DOHH2 (cell line): Measurements from ENCODE around the gene MFGE8.

Source experiments
- H3F3A ChIP-seq: fragments of 200-600 bp; sonication (generic), shearing (Covaris generic); 2 replicates; pipeline ENCODE4 v1.6.0; 2016; ENCODE audit warnings: antibody characterized with exemption, mild to moderate bottlenecking; ENCODE audit not compliant: control insufficient read depth, insufficient read depth
- H3K27ac ChIP-seq: fragments of 200-600 bp; sonication (generic); 2 replicates; pipeline ENCODE4 v1.5.1; 2014; ENCODE audit warnings: low read depth, mild to moderate bottlenecking, low read length, moderate library complexity
- H3K27me3 ChIP-seq: fragments of 200-600 bp; sonication (generic); 2 replicates; pipeline ENCODE4 v1.6.1; 2014; ENCODE audit warnings: mild to moderate bottlenecking, low read length, mixed read lengths; ENCODE audit not compliant: control insufficient read depth
- H3K36me3 ChIP-seq: fragments of 200-600 bp; sonication (generic); 2 replicates; pipeline ENCODE4 v1.6.1; 2014; ENCODE audit warnings: mild to moderate bottlenecking, low read length, moderate library complexity, mixed read lengths; ENCODE audit not compliant: control insufficient read depth
- H3K4me1 ChIP-seq: fragments of 200-600 bp; sonication (generic); 2 replicates; pipeline ENCODE4 v1.6.1; 2014; ENCODE audit warnings: mild to moderate bottlenecking, low read length, mixed read lengths; ENCODE audit not compliant: control insufficient read depth
- H3K4me2 ChIP-seq: fragments of 200-600 bp; sonication (generic); 2 replicates; pipeline ENCODE4 v1.6.0; 2014; ENCODE audit warnings: mild to moderate bottlenecking, low read length, moderate library complexity
- H3K4me3 ChIP-seq: fragments of 200-600 bp; sonication (generic); 2 replicates; pipeline ENCODE4 v1.5.1; 2014; ENCODE audit warnings: mild to moderate bottlenecking, low read length, mixed read lengths
- H3K79me2 ChIP-seq: fragments of 200-600 bp; sonication (generic); 2 replicates; pipeline ENCODE4 v1.6.1; 2014; ENCODE audit warnings: mild to moderate bottlenecking, low read length, mixed read lengths; ENCODE audit not compliant: control insufficient read depth
- H3K9me2 ChIP-seq: fragments of 200-600 bp; sonication (generic); replicated peaks from 2 replicates; pipeline ENCODE4 v1.6.1; 2014; ENCODE audit warnings: mild to moderate bottlenecking, low read length, mixed read lengths; ENCODE audit not compliant: control insufficient read depth
- H3K9me3 ChIP-seq: fragments of 200-600 bp; sonication (generic); 2 replicates; pipeline ENCODE4 v1.6.1; 2014; ENCODE audit warnings: antibody characterized with exemption, low read length, mixed read lengths; ENCODE audit not compliant: control insufficient read depth, insufficient read depth
- H4K20me1 ChIP-seq: fragments of 200-600 bp; sonication (generic); 2 replicates; pipeline ENCODE4 v1.6.0; 2014; ENCODE audit warnings: low read depth, mild to moderate bottlenecking, antibody characterized with exemption, low read length, moderate library complexity; ENCODE audit not compliant: control insufficient read depth, insufficient read depth
- EZH2phosphoT487 ChIP-seq: fragments of 200-600 bp; sonication (generic); IDR thresholded peaks from 2 replicates; pipeline ENCODE4 v1.6.1; 2017; ENCODE audit warnings: borderline replicate concordance, mild to moderate bottlenecking, antibody characterized with exemption, low read length, moderate library complexity, mixed read lengths
- TF ChIP-seq, protein P1 (sequence below): fragments of 200-600 bp; sonication (generic); IDR thresholded peaks from one replicate; pipeline ENCODE4 v1.5.1; 2014; ENCODE audit warnings: antibody characterized with exemption, mild to moderate bottlenecking, low read depth, low read length; ENCODE audit not compliant: poor library complexity, severe bottlenecking

MFGE8 gene

DNA sequence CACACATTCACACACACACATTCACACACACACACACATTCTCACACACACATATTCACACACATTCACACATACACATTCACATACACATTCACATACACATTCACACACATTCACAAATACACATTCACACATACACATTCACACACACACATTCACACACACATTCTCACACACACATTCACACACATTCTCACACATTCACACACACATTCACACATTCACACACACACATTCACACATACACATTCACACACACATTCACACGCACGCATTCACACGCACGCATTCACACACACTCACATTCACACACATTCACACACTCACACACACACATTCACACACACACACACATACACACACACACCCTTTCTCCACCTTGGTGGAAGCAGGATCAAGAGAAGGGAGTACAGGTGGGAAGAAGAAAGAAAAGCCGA is 12.2 kb downstream of the MFGE8 start:
- TF ChIP-seq EZH2phosphoT487, result no peak
- TF ChIP-seq, protein P1, sequence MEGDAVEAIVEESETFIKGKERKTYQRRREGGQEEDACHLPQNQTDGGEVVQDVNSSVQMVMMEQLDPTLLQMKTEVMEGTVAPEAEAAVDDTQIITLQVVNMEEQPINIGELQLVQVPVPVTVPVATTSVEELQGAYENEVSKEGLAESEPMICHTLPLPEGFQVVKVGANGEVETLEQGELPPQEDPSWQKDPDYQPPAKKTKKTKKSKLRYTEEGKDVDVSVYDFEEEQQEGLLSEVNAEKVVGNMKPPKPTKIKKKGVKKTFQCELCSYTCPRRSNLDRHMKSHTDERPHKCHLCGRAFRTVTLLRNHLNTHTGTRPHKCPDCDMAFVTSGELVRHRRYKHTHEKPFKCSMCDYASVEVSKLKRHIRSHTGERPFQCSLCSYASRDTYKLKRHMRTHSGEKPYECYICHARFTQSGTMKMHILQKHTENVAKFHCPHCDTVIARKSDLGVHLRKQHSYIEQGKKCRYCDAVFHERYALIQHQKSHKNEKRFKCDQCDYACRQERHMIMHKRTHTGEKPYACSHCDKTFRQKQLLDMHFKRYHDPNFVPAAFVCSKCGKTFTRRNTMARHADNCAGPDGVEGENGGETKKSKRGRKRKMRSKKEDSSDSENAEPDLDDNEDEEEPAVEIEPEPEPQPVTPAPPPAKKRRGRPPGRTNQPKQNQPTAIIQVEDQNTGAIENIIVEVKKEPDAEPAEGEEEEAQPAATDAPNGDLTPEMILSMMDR, result no peak
- H3F3A ChIP-seq, result no peaks in the 10 kb centered on the region
- no peaks in the 10 kb centered on the region for H3K36me3 ChIP-seq

DNA sequence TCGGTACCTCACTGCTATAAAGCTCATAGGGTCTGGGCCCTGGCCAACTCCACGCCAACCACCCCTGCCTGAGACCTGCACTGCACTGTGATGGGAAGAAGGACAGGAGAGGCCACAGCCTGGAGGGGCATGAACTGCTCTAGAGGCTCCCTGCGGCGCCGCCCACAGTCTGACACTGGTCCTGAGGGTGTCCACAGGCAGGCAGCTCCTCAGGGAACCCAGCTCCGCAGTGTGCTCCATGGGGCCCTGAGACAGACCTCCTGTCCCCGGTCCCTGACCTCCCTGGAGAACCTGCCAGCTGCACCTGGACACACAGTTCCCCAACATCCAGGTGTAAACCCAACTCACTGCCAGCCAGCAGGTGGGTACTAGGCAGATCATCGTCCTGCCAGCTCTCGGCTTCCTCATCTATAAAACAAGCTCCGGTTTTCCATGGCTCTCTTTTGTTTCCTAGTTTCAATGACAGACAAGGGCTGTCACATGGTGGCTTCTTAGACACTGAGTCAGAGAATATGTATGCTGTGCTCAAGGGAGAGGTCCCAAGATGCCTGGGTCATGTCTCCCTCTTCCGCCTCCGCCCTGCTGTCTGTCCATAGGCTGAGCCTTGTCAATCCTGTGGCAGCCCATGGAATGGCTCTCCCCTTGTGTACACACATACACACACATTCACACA is 12.7 kb downstream of the MFGE8 start:
- TF ChIP-seq, protein P1, result no peak
- no peak for TF ChIP-seq EZH2phosphoT487
- H3K4me3 ChIP-seq, result no peak overlapping the region
- no peaks in the 10 kb centered on the region for H4K20me1 ChIP-seq
- H3K9me2 ChIP-seq, result no peaks in the 10 kb centered on the region
- H3K79me2 ChIP-seq, result no peaks in the 10 kb centered on the region
- peaks cover 14% of the 10 kb centered on the region for H3K27me3 ChIP-seq
- no peaks in the 10 kb centered on the region for H3K36me3 ChIP-seq
- H3K27ac ChIP-seq, result no peak overlapping the region
- H3K9me3 ChIP-seq, result no peaks in the 10 kb centered on the region
- H3F3A ChIP-seq, result no peaks in the 10 kb centered on the region
- no peak overlapping the region for H3K4me2 ChIP-seq
- peaks cover 2% of the 10 kb centered on the region; the same call in 1 of the 2 replicates for H3K4me1 ChIP-seq

More for the DNA sequence above, 12.2 kb downstream of the MFGE8 start:
- Histone ChIP-seq H3K9me3 (no peaks in the 10 kb centered on the region), H3K27ac (no peak overlapping the region), H3K27me3 (peaks cover 10% of the 10 kb centered on the region), H3K9me2 (no peaks in the 10 kb centered on the region), H3K4me1 (no peaks in the 10 kb centered on the region; the same call in 1 of the 2 replicates), H3K4me2 (no peak overlapping the region), H3K79me2 (no peaks in the 10 kb centered on the region), H3K4me3 (no peak overlapping the region), H4K20me1 (no peaks in the 10 kb centered on the region)

DNA sequence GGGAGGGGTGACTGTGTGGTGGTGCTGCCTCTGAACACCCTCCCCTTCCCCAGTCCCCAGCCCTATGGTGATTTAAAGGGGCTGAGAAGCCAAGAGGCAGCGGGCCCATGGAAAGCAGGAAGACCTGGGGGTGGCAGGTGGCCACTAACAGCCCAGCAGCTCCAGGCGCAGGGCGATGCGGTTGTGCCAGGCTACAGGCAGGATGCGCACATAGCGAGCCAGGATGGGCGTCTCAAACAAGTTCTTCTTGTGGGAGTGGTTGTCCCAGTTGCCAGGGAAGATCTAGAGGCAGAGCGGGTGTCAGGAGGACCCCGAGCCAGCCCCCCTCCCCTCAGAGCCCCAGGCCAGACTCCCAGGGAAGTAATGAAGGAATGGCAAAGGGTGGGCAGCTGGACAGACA is 13.9 kb downstream of the MFGE8 start:
- Histone ChIP-seq H3F3A (no peaks in the 10 kb centered on the region), H3K36me3 (no peaks in the 10 kb centered on the region), H3K4me2 (no peak overlapping the region), H4K20me1 (no peaks in the 10 kb centered on the region), H3K79me2 (no peaks in the 10 kb centered on the region), H3K27me3 (peaks cover 26% of the 10 kb centered on the region), H3K9me2 (no peaks in the 10 kb centered on the region), H3K27ac (no peak overlapping the region), H3K9me3 (no peaks in the 10 kb centered on the region), H3K4me1 (peaks cover 9% of the 10 kb centered on the region; the same call in 1 of the 2 replicates), H3K4me3 (no peak overlapping the region)
- TF ChIP-seq EZH2phosphoT487, result no peak
- TF ChIP-seq, protein P1, result no peak
